Activated gamma-delta T cell treated with anti-CD3 and anti-CD28 coated beads, Interleukin-2, amount 50 U/mL, for 16 hours (primary cell): ENCODE results near the gene BTBD10.
"Not testable (repeated sequence)": the region's sequence is repeated elsewhere in the genome, so short reads cannot be mapped to it uniquely, and the experiment has no call there.

Source experiments
- DNase-seq: peaks from one replicate; pipeline ENCODE4 v3.0.0-alpha.2; 2020; ENCODE audit warnings: low read depth

BTBD10 gene

GRCh38 chr11:13440100-13440855 is 22.7 kb downstream of the BTBD10 start:
- no peak for DNase-seq

- DNase-seq: no peak
Observed at GRCh38 chr11:13438291-13438690, 24.7 kb downstream of the BTBD10 start.

- not testable (repeated sequence) for DNase-seq
Observed at GRCh38 chr11:13436836-13437235, 26.2 kb downstream of the BTBD10 start.

DNA sequence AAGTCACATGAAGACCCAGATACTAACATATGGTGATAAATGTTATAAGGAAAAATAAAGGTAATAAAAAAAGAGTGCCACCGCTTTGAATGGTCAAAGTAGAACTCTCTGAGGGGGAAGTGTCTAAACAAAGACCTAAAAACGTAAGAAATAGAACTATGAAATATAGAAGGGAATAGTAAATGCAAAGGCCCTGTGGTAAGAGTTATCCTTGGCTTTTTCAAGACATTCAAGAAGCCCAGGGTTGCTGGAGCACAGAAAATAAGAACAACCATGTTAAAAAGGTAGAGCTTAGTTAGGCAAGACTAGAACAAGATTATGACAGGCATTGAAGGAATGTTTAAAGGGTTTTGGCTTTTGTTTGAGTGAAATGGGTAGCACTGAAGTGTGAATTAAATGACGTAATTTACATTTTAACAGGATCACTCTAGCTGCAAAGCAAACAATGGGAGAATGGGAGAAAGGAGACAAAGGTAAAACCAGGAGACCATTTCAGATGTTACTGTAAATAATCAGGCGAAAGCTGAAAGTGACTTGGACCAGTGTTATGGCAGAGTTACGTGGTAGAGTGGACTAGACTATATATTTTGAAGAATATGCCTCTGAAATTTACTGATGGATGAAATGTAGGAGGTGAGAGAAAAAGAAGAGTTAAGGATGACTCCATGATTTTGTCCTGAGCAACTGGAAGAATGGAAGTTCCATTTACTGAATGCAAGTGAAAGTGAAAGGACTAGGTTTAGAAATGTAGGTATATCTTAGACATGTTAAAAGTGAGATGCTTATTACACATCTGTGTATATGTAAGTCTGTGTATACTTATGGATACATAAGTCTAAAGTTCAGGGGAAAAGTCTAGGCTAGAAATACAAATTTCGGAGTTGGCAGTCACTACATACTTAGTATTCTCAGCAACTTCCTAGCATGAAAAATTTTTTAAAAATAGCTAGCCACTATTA is 28.5 kb downstream of the BTBD10 start:
- no peak for DNase-seq

GRCh38 chr11:13433437-13433836 is 29.6 kb downstream of the BTBD10 start:
- DNase-seq: no peak

- no peak for DNase-seq
Observed at GRCh38 chr11:13429836-13430235, 33.2 kb downstream of the BTBD10 start.

DNA sequence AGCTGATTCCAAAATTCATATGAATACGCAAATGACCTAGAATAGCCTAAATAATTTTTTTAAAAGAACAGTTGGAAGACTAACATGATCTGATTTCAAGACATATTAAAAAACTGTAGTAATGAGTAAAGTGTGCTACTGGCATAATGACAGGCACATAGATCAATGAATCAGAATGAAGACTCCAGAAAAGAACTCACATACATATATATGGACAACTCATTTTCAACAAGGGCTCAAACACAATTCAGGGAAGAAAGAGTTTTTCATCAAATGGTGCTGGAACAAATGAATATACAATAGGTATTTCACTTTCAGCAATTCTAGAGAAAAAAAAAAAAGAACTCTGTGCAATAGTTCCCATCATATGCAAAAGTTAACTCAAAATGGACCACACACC is 33.7 kb downstream of the BTBD10 start:
- no peak for DNase-seq

GRCh38 chr11:13427440-13427839 is 35.6 kb downstream of the BTBD10 start:
- DNase-seq: no peak

GRCh38 chr11:13423372-13423771 is 39.6 kb downstream of the BTBD10 start:
- no peak for DNase-seq

DNA sequence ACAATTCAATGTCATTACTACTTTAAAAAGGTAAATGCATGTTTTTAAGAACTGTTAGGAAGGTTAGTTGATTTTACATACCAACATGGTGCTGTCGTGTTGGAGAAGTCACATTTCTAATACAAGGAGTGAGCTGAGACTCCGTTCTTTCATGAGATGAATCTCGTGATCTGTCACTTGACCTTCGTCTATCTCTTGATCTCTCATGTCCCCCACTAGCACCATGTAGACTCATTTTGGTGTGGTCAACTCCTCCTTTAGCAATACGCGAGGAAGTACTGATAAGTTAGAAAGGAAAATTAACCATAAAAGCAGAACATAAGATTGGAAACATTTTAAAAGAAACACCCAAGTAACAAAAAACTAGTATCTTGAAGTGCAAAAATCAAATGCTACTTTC is 41.5 kb downstream of the BTBD10 start:
- no peak for DNase-seq

- DNase-seq: no peak
Observed at GRCh38 chr11:13415201-13415600, 47.8 kb downstream of the BTBD10 start.

DNA sequence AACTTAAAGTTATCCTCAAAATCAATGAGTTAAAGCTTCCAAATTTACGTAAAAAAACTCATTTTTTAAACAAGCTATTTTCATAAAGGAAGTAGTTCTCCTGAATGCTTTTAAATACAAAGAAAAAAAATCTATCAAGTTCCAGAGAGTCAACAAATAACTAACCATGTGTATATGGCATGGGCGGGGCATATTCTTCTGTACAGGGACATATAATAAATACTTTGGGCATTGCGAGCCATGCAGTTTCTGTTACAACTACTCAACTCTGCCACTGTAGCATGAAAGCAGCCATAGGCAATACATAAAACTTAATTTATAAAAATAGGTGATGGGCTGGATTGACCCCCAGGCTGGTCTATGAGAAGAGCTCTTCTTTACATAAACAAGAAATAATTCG is 57.8 kb downstream of the BTBD10 start:
- DNase-seq: no peak

DNA sequence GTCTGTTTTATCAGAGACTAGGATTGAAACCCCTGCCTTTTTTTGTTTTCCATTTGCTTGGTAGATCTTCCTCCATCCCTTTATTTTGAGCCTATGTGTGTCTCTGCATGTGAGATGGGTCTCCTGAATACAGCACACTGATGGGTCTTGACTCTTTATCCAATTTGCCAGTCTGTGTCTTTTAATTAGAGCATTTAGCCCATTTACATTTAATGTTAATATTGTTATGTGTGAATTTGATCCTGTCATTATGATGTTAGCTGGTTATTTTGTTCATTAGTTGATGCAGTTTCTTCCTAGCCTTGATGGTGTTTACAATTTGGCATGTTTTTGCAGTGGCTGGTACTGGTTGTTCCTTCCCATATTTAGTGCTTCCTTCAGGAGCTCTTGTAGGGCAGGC is 64.7 kb downstream of the BTBD10 start:
- DNase-seq: not testable (repeated sequence)

- DNase-seq: no peak
Observed at GRCh38 chr11:13391217-13391616, 71.8 kb downstream of the BTBD10 start.

- DNase-seq: no peak
Observed at GRCh38 chr11:13388741-13389140, 74.3 kb downstream of the BTBD10 start.

DNA sequence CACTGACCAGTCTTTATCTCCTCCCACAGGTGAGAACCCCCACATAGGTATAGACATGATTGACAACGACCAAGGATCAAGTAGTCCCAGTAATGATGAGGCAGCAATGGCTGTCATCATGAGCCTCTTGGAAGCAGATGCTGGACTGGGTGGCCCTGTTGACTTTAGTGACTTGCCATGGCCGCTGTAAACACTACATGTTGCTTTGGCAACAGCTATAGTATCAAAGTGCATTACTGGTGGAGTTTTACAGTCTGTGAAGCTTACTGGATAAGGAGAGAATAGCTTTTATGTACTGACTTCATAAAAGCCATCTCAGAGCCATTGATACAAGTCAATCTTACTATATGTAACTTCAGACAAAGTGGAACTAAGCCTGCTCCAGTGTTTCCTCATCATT is 76.5 kb downstream of the BTBD10 start:
- no peak for DNase-seq

DNA sequence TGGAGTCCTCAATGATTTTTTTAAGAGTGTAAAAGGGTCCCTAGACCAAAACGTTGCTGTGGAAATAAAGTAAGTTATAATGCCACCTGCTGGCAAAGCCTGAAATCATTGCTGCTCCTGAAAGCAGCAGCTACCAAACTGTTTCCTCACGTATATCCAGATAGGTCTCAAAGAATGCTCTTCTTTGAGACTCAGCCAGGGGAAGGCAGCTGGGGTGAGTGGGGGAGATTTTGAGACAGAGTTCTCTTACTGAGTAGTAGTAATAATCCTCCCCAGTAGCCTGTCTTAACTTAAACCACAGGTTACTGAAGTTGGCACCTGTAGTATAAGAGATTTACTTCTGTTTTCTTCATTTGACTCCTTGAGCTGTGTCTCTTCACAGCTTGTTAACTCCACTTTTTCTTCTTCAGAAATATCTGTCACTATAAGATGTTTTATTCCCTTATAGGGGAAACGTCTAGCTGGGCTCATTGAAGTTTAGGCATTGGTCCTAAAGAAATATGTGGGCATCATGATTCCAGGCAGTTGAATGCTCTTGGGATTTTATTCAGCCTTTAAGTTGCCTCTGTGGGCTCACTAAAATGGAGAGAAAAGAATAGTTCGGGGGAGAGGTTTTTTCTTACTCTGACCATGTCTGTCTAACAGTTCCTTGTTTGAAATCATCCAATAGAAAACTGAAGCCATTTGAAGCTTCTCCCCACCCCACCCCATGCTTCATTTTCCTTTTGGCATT is 77.9 kb downstream of the BTBD10 start:
- no peak for DNase-seq

DNA sequence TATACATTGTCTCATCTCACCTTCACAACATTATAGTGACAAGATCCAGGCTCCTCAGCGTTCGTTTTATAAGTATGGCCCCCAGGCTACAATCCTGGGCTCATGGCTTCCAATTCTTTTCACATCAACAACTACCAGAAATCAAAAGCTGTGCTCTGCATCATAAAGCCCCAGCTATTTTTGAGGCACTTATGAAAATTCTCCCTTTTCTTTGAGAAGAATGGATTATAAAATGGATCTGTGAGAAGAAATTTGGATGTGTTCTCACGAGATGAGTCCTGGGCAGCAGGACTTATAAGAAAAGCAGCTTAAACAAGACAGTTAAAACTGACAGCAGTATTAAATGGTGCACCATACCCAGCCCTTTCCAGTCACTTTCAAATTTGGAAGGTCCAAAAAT is 80.3 kb downstream of the BTBD10 start:
- DNase-seq: no peak

DNA sequence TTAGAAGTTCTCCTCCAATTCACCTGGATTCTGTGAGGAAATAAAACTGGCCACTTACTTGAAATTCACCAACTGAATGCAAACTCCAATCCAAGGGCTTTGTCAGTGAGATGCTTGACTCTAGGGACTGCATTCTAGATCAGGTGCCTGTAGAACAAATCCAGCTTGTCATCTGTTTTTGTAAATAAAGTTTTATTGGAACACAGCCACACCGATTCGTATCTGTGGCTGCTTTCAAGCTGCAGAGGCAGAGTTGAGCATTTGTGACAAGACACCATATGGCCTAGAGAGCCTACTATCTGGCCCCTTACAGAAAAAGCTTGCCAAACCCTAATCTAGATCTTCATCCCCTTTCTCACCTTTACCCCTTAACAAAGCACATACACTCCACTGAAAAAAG is 82.3 kb downstream of the BTBD10 start:
- DNase-seq: no peak

DNA sequence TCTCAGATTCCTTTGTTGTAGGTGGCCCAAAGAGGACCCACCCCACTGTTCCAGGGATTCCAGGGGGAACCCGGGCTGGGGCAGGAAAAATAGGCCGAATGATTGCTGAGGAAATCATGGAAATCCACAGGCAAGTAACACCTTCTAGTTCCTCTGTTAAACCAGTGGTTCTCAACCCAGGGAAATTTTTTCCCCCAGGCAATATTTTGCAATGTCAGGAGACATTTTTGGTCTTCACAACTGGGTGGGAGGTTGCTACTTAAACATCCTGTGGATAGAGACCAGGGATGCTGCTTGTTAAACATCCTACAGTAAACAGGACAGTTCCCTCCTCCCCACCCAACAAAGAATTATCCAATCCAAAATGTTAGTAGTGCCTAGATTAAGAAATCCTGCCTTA is 84.7 kb downstream of the BTBD10 start:
- no peak for DNase-seq

DNA sequence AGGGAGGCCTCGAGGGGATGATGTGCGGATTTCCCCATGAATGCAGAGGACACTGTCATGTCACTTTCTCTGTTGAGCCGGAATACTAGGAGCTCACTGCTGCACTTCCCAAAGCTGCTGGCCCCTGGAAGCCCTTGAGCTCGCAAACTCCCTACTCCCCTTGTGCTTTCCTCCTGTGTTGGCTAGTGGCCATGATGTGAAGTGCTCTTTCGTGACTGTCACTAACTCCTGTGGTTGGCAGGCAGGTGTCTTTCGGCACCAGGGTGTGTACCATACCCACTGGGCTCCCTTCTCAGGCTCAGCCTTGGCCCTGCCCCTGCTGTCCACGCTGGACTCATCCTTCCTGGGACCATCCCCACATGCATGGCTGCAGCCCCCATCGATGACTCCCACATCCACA is 86.2 kb downstream of the BTBD10 start:
- no peak for DNase-seq

- DNase-seq: no peak
Observed at GRCh38 chr11:13376402-13376801, 86.6 kb downstream of the BTBD10 start.

- no peak for DNase-seq
Observed at GRCh38 chr11:13375798-13376197, 87.2 kb downstream of the BTBD10 start.
